ENCODE results near the gene CISTR.
A peak's percentile ranks its signal among the peaks of the same experiment; 100 is the strongest.

CISTR gene

GRCh38 chr12:53739214-53740129 lies 12.3 kb downstream of the CISTR start:
- WGBS, 2 donors (ENCODE audit: extremely low coverage in 2 of 2, insufficient read length in 2 of 2, insufficient replicate concordance in 1 of 2): no CpG with 5 or more reads among the region's 50 CpGs
- no peak overlapping the region for H3K27ac ChIP-seq (replicated peaks; ENCODE audit: low read length)
- no peaks in the 10 kb centered on the region for H3K79me1 ChIP-seq (ENCODE audit: low read depth, low read length)
- no peak overlapping the region for H3K4ac ChIP-seq (ENCODE audit: low read length)
- no peak overlapping the region for H2BK120ac ChIP-seq (ENCODE audit: low read depth, low read length)
- peaks cover 0 to 2% of the 10 kb centered on the region in 2 donors for H3K9me3 ChIP-seq (replicated peaks in 1 of 2; ENCODE audit: control insufficient read depth in 2 of 2, insufficient read depth in 1 of 2, low read depth in 1 of 2, low read length in 2 of 2)
- peaks cover 5 to 33% of the 10 kb centered on the region in 2 donors for H3K4me1 ChIP-seq (ENCODE audit: control insufficient read depth in 2 of 2, insufficient read depth in 1 of 2, low read depth in 1 of 2, low read length in 2 of 2)
- peak overlapping the region in 1 of 2 donors; percentile 53 for H3K4me3 ChIP-seq (ENCODE audit: low read length in 2 of 2)
- H2BK12ac ChIP-seq (ENCODE audit: low read length): no peak overlapping the region
- H3K14ac ChIP-seq (ENCODE audit: low read length): no peak overlapping the region
- peak overlapping the region; percentile 18 for H2AK5ac ChIP-seq (ENCODE audit: low read depth, low read length)
- H4K8ac ChIP-seq (ENCODE audit: low read depth, low read length): no peak overlapping the region
- no peak overlapping the region for H3K9ac ChIP-seq (ENCODE audit: low read depth, low read length, poor library complexity)
- no peaks in the 10 kb centered on the region for H3K36me3 ChIP-seq (replicated peaks in 1 of 2; ENCODE audit: control insufficient read depth in 2 of 2, insufficient read depth in 2 of 2, low read length in 2 of 2)
- H3K18ac ChIP-seq (ENCODE audit: low read length): no peak overlapping the region
- H2BK5ac ChIP-seq (ENCODE audit: low read length): no peak overlapping the region
- no peak overlapping the region for H4K91ac ChIP-seq (ENCODE audit: low read depth, low read length, poor library complexity)
- H3K23ac ChIP-seq (ENCODE audit: low read depth, low read length, poor library complexity): no peak overlapping the region
- H2AFZ ChIP-seq (ENCODE audit: low read length): peak overlapping the region; percentile 77
- peaks cover 3 to 89% (median 40%) of the 10 kb centered on the region in 3 experiments for H3K27me3 ChIP-seq (ENCODE audit: control insufficient read depth in 3 of 3, insufficient read depth in 3 of 3, low read depth in 1 of 3, low read length in 3 of 3)
- peak overlapping the region; percentile 78 for H3K4me2 ChIP-seq (ENCODE audit: insufficient read depth, low read length, poor library complexity, severe bottlenecking)
- no peak for DNase-seq (ENCODE audit: low spot score)
- no peak overlapping the region for H2BK15ac ChIP-seq (ENCODE audit: low read length)

- WGBS, 2 donors (ENCODE audit: extremely low coverage in 2 of 2, insufficient read length in 2 of 2, insufficient replicate concordance in 1 of 2): no CpG with 5 or more reads among the region's 32 CpGs
- H3K27me3 ChIP-seq (ENCODE audit: control insufficient read depth in 3 of 3, insufficient read depth in 3 of 3, low read depth in 1 of 3, low read length in 3 of 3): peaks cover 3 to 89% (median 40%) of the 10 kb centered on the region in 3 experiments
- peak overlapping the region in 1 of 2 donors; percentile 58 for H3K4me3 ChIP-seq (ENCODE audit: low read length in 2 of 2)
These were observed 13.2 kb downstream of the CISTR start for GRCh38 chr12:53738406-53739213.

DNA sequence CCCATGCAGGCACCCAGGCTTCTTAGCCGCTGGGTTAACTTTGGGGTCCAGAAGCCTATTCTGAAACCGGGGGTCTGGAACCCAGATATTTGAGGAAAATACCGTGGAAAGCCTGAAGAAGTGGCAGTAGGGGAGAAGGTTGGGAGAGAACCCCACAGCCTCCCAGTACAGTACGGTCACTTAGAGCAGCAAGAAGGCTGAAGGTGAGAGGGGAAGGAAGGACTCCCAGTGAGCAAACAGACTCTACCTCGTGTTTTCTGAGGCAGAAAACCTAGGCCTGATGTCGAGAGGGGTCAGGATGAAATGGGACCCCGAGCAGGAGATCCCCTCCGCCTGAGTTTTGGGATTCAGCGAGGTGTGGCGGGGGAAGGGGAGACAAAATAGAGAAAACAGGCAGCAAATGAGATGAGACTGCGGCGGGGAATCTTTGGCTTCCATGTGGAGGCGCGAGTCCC lies 13.8 kb downstream of the CISTR start:
- Histone ChIP-seq H3K4me3 (ENCODE audit: low read length in 2 of 2) (no peak overlapping the region), H3K18ac (ENCODE audit: low read length) (peak overlapping the region; percentile 51), H2BK15ac (ENCODE audit: low read length) (peak overlapping the region; percentile 87)

More at GRCh38 chr12:53738406-53739213, 13.2 kb downstream of the CISTR start:
- no peak overlapping the region for H4K91ac ChIP-seq (ENCODE audit: low read depth, low read length, poor library complexity)
- H3K27ac ChIP-seq (replicated peaks; ENCODE audit: low read length): no peak overlapping the region
- H3K23ac ChIP-seq (ENCODE audit: low read depth, low read length, poor library complexity): no peak overlapping the region
- DNase-seq (ENCODE audit: low spot score): no peak
- peak overlapping the region; percentile 18 for H2AK5ac ChIP-seq (ENCODE audit: low read depth, low read length)
- H3K79me1 ChIP-seq (ENCODE audit: low read depth, low read length): no peaks in the 10 kb centered on the region
- no peak overlapping the region for H4K8ac ChIP-seq (ENCODE audit: low read depth, low read length)
- H3K4me2 ChIP-seq (ENCODE audit: insufficient read depth, low read length, poor library complexity, severe bottlenecking): peak overlapping the region; percentile 78
- no peak overlapping the region for H3K14ac ChIP-seq (ENCODE audit: low read length)
- no peak overlapping the region for H3K4ac ChIP-seq (ENCODE audit: low read length)
- H3K18ac ChIP-seq (ENCODE audit: low read length): peak overlapping the region; percentile 95
- H3K36me3 ChIP-seq (replicated peaks in 1 of 2; ENCODE audit: control insufficient read depth in 2 of 2, insufficient read depth in 2 of 2, low read length in 2 of 2): no peaks in the 10 kb centered on the region
- peak overlapping the region; percentile 79 for H2AFZ ChIP-seq (ENCODE audit: low read length)
- peaks cover 5 to 29% of the 10 kb centered on the region in 2 donors for H3K4me1 ChIP-seq (ENCODE audit: control insufficient read depth in 2 of 2, insufficient read depth in 1 of 2, low read depth in 1 of 2, low read length in 2 of 2)
- no peak overlapping the region for H2BK5ac ChIP-seq (ENCODE audit: low read length)
- peak overlapping the region; percentile 87 for H2BK15ac ChIP-seq (ENCODE audit: low read length)
- H3K9me3 ChIP-seq (replicated peaks in 1 of 2; ENCODE audit: control insufficient read depth in 2 of 2, insufficient read depth in 1 of 2, low read depth in 1 of 2, low read length in 2 of 2): peaks cover 0 to 2% of the 10 kb centered on the region in 2 donors
- H2BK120ac ChIP-seq (ENCODE audit: low read depth, low read length): peak overlapping the region; percentile 97
- H2BK12ac ChIP-seq (ENCODE audit: low read length): no peak overlapping the region
- H3K9ac ChIP-seq (ENCODE audit: low read depth, low read length, poor library complexity): no peak overlapping the region

More for the DNA sequence above, 13.8 kb downstream of the CISTR start:
- Histone ChIP-seq H3K36me3 (replicated peaks in 1 of 2; ENCODE audit: control insufficient read depth in 2 of 2, insufficient read depth in 2 of 2, low read length in 2 of 2) (no peaks in the 10 kb centered on the region), H2BK12ac (ENCODE audit: low read length) (peak overlapping the region; percentile 30), H2AK5ac (ENCODE audit: low read depth, low read length) (peak overlapping the region; percentile 79), H3K14ac (ENCODE audit: low read length) (peak overlapping the region; percentile 4), H4K91ac (ENCODE audit: low read depth, low read length, poor library complexity) (no peak overlapping the region), H4K8ac (ENCODE audit: low read depth, low read length) (no peak overlapping the region), H3K4ac (ENCODE audit: low read length) (no peak overlapping the region), H3K9ac (ENCODE audit: low read depth, low read length, poor library complexity) (no peak overlapping the region), H3K27ac (replicated peaks; ENCODE audit: low read length) (no peak overlapping the region), H2AFZ (ENCODE audit: low read length) (peak overlapping the region; percentile 79), H3K27me3 (ENCODE audit: control insufficient read depth in 3 of 3, insufficient read depth in 3 of 3, low read depth in 1 of 3, low read length in 3 of 3) (peaks cover 3 to 92% (median 40%) of the 10 kb centered on the region in 3 experiments), H3K4me2 (ENCODE audit: insufficient read depth, low read length, poor library complexity, severe bottlenecking) (peak overlapping the region; percentile 78), H2BK120ac (ENCODE audit: low read depth, low read length) (peak overlapping the region; percentile 97), H3K79me1 (ENCODE audit: low read depth, low read length) (no peaks in the 10 kb centered on the region), H2BK5ac (ENCODE audit: low read length) (no peak overlapping the region), H3K23ac (ENCODE audit: low read depth, low read length, poor library complexity) (no peak overlapping the region), H3K4me1 (ENCODE audit: control insufficient read depth in 2 of 2, insufficient read depth in 1 of 2, low read depth in 1 of 2, low read length in 2 of 2) (peaks cover 5 to 27% of the 10 kb centered on the region in 2 donors), H3K9me3 (replicated peaks in 1 of 2; ENCODE audit: control insufficient read depth in 2 of 2, insufficient read depth in 1 of 2, low read depth in 1 of 2, low read length in 2 of 2) (peaks cover 0 to 2% of the 10 kb centered on the region in 2 donors)
- no CpG with 5 or more reads among the region's 14 CpGs for WGBS, 2 donors (ENCODE audit: extremely low coverage in 2 of 2, insufficient read length in 2 of 2, insufficient replicate concordance in 1 of 2)
- DNase-seq (ENCODE audit: low spot score): no peak

Data from neuronal stem cell (in vitro differentiated cells).